Measurements from ENCODE around the gene FGD6.
"Not testable (repeated sequence)": the region's sequence is repeated elsewhere in the genome, so short reads cannot be mapped to it uniquely, and the experiment has no call there.

FGD6 gene

DNA sequence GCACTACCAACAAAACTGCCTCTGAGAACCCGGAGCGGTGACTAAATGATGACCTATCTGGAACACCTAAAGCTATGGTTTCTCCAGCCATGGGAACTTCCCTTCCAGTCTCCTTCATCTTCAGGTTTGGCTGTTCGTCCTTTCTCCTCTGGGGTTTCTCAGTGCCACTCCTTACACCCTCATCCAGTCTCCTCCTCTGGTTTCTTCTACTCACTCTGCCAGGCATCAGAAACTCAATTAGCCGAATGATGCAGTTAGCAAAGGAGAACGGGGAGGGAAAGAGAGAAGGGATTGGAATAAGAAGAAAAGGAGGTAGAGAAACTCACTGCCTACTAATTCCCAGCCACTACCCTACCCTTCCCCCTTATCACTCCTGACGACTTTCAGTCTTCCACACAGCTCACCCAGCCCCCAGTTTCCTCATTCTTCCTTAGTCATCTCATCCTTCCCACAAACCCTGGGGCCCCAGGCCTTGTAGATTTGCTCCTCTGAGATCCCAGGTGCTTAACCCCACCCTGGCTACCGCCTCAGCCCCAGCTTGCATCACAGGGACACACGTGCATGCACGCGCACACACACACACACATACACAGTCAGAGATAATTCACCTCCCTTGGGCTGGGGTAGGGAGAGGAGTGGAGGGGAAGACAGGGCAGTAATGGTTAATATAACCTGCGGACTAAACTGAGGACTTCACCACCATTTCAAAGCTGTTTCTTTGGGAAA, 13.0 kb downstream of the FGD6 start:
- no peak for DNase-seq

DNA sequence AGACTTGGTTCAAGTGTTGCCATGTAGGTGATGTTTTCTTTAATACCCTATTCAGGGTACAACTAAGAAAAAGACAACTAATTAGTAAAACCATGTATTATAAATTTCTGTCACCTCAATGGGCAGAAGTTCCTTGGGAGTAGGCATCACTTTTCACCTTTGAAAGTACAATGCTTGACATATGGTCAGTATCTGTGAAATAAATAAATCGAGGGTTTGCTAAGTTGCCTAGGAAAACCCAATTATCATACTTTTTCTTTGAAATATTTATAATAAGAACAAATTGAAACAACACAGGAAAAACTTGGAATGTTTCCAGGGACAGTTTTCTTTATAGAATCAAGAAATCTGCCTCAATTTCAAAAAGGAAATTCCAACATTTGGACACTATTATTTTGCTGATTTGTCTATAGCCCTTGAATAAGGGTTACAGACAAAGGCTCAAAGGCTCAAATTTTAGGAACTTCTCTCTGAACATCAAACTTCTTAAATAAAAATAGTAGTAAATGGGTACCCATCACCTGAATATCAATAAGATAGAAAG, 13.7 kb downstream of the FGD6 start:
- no peak for DNase-seq

DNA sequence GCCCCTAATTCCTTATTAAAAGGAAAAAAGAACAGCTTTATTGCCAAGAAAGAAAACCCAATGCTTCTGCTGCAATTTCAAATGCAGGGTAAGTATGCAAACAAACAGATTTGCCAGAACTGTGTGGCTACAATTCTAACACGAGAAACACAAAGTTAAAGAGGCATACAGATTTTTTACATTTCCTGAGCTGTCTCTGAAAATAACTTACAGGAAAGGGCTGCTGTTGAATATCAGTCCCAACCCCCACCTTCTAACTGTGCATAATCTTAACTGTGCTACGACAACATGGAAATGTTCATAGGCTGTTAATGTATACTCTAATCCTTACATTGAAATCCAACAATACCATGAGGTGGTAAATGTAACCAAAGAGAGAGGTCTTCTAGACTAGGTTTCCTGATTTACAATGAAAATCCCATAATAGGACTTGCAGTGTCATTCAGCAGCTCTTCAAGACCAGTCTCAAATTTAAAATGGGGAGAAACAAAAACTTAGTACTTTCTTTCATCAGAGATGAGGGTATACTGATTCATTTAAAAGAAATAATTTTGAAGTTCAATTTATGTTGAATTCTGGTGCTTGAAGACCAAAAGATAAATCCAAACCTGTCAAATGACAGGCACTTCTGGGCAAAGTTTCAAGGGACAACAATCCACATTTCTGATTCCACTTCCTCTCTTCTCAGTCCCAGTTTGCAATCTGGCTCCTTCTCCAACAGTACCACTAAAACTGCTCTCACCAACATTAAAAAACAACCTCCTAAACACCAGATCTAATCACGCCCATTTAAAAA, 14.4 kb downstream of the FGD6 start:
- no peak for DNase-seq

DNA sequence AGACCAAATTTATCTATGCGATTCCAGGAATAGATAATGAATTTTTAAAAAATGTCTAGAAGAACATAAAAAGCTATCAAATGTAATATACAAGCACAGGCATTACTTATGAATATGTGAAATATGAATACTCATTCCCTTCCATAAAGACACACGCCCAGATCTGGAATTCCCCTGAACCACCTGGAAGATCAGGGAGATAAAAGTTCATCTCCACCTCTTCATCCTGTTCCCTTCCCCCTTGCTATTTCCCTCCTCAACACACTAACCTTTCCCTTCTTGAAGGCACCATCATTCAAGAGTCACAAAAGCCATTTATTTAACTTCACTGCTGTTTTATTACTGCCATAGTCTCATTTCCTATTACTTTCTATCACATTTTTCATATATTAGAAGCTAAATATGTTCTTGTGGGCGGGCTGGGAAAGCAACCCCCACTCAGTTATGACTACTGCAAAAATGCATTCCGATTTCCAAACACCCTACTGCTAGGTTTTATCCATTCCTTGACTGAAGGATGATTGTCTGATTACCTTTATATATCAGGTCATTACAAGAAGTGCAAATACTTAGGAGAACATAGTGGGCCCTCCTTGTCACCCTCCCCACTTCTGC, 16.1 kb downstream of the FGD6 start:
- no peak for DNase-seq

DNA sequence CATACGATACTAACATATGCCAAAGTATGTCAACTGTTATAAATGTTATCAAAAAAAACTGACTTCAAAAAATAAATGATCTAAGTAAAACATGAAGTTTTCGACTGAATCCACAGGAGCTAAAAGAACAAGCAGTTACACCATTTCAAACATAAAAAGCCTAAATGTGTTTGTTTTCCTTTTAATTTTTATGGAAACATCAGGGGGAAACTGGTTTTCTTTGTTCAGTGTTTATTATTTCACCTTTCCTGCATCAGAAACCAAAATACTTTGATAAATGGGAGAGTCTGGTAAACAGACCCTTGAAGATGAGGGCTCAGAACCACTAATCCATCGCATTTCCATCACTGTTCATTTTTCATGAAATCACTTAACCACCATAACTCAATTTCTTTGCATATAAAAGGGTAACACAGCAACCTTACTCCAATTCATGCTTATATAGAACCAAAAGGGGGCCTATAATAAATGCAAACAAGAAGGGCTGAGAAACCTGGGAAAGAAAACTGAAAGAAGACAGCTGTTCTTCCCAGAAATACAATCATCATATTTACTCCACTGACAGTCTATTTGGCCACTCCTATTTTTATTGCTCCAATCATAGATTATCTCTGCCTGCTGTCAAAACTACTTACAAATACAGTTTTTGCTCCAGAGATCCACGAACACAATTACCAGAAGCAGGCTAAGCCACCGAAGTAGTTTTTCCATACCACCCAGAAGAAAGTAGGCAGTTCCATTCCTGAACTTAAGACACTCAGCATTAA, 17.0 kb downstream of the FGD6 start:
- DNase-seq, result no peak

DNA sequence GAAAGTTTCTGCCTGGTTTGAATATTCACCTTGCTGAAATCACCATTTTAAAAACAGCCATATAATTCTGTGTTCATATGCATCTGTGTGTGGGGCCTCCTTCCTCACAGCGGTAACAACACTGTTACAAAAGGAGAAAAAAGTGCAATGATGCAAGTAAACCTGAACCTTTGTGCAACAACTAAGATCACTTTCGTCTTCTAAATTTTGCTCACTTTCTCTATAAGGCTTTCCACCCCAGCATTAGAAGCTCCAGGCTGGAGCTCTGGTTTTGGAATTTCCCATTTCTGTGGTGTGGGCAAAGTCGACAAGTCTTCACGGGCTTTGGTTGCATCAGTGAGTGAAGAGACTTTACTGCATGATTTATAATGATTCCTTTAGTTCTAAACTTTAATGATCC, 18.4 kb downstream of the FGD6 start:
- no peak for DNase-seq

DNA sequence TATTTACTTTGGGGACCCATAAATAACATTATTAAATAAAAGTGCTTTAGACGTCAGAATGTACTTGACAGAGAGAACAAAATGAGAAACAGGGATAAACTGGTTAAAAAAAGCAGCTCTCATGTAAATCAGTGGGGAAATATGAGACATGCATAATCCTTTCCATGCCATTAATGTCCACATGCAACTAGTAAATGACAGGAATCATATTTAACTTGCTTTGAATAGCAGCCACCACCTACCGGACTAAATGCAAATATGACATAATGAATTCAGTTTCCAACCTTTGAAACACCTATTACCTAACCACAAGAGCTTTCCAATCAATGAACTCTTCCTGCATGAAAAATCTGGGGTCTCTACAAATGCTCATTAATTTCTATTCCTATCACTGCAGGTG, 19.6 kb downstream of the FGD6 start:
- no peak for DNase-seq

DNA sequence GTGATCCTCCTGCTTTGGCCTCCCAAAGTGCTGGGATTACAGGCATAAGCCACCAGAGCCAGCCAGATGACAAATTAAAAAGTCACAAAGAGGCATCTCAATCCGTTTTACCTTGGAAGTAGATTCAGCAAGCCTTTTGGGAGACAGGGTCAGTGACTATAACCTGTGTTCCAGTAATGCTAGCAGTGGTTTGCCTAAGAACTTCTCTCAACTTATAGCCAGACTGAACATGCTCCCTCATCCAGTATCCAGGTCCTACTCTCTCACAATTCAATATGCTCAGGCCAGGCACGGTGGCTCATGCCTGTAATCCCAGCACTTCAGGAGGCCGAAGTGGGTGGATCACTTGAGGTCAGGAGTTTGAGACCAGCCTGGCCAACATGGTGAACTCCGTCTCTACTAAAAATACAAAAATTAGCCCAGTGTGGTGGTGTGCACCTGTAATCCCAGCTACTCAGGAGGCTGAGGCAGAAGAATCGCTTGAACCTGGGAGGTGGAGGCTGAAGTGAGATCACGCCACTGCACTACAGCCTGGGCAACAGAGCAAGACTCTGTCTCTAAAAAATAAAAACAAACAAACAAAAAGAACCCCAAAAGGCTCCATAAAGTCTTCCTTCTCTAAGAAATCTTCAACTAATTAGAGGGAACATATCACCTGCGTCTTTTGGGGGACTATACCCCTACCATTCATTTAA, 20.2 kb downstream of the FGD6 start:
- DNase-seq, result not testable (repeated sequence)

DNA sequence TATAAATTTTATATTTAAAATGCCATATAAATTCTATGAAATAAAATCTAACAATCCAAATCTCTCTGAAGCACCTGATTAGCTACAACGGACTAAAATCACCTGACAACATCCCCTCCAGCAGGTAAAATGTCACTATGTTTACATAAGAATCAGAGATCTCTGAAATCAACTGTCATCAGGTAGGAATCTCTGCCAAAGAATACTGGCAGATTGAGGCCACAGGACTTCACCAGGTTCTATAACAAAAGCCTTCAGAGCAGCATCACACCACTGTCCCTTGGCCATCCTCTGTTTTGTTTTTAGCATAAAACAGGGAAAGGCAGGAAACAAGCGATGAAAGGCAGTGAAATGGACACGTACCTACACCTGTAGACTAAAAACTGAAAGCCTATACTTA, 22.1 kb downstream of the FGD6 start:
- DNase-seq, result no peak

DNA sequence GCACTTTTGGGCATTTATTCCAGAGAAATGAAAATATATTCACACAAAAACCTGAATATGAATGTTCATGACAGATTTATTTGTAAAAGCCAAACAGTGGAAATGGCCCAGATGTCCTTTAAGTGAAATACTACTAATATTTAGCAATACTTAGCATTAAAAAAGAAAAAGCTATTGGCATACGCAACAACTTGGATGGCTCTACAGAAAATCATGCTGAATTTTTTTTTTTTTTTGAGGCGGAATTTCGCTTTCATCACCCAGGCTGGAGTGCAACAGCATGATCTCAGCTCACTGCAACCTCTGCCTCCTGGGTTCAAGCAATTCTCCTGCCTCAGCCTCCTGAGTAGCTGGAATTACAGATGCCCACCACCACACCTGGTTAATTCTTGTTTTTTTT, 24.1 kb downstream of the FGD6 start:
- DNase-seq, result no peak

DNA sequence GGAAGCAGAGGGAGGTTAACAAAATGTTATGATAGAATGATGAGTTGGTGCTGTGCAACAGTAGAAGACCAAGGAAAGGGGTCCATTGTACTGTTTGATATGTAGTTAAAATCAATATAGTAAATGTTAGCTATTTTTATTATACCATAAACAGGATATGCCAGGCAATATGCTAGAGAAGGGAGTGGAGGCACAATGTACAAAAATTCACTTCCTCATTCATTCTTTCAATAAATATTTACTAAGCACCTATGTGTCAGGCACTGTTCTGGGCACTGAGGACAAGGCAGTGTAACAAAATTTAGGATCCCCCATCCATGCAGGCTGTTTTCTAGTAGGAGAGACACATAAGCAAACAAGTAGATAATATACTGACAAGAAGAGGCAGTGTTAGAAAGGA, 25.0 kb downstream of the FGD6 start:
- DNase-seq, result no peak

DNA sequence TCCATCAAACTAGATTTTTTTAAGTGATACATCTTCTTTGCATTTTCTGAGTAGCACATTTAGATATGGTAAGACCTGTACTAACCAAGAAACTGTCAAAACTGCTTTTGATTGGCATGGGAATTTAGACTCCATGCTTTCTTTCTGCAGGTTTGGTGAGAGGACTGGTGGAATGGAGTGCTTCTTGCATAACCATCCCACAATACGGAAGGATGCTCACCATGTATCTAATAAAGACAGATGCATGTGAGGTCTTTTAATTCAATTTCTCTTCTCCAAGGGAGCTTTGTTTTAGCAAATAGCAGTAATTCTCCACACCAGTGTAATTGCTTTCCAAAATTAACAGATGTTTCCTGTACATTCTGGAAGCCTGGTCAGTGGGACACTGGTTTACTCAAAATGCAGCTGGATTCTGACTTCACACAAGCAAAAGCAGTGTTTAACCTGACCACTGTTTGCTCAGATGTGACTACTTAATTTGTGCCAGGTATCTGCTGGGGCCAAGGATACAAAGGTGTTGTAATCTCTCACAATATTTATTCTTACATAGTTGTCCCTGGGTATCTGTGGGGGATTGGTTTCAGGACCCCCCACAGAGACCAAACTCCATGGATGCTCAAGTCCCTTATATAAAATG, 26.1 kb downstream of the FGD6 start:
- no peak for DNase-seq

DNA sequence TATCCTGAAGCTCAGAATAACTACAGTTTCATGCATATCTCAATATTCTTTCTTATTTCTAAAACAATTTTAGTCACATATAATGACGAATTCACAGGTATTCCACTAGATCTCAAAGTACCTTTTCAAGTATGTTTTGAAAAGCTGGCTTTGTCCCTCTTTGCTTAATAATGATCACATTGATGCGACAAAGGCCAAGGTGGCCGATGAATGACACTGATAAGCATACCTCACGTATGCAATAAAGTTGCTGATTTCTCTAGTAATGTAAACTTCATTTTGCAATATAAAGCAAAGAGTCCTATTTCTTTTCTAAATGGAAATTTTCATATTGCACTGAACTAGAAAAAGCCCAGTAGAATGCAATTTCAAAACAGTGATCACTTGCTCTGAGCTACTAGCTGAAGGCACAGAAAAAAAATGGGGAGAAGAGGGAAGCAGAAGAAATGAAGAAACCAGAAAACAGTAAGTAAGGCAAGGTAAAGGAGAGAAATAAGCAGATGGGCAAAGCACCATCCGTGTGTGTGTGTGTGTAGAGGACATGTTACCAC, 29.3 kb downstream of the FGD6 start:
- DNase-seq, result no peak

DNA sequence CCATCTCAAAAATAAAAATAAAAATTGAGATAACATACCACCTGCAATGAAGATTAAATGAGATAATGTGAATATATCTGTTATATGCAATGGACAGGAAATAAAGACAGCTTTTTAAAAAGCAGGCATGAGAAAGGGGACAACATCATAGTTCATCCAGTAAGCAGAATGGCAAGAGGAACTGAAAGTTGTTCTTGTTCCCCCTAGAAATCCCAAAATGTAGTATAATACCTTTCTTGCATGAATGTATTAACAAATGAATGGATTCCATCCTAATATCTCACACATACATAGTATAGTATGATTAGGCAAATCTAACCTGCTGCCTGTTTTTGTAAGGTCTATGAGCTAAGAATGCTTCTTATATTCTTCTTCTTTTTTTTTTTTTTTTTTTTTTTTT, 31.4 kb downstream of the FGD6 start:
- no peak for DNase-seq

DNA sequence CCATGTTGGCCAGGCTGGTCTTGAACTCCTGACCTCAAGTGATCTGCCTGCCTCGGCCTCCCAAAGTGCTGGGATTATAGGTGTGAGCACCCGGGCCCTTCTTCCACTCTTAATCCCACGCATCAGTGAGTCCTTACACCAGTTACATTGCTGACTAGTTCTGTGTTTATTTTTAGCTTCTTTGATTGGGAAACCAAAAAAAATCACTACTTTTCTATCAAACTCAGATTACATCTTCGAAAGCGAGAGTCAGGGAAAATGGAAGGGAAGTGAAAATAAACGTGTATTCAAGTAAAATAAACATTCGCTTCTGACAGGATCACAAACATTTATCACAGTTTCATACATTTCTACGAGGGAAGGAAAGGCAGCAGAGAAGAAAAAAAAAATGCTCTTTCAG, 32.2 kb downstream of the FGD6 start:
- DNase-seq, result no peak

DNA sequence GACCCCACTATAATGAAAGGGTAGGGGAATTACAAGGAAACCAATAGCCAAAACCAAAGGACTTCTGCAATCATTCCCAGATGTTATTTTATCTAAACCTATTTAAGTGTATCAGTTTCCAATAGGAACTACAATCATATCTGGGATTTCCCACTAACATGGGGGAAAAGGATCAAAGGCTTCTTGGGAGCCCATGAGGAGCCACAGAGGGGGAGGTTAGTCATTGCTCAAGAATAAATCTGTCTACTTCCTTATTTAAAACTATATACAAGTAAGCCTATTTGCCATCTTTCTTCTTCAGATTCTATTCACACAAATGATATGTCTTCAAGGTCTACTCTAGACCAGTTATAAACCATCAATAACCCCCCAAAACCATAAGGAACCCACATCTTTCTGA, 33.1 kb downstream of the FGD6 start:
- DNase-seq, result no peak

DNA sequence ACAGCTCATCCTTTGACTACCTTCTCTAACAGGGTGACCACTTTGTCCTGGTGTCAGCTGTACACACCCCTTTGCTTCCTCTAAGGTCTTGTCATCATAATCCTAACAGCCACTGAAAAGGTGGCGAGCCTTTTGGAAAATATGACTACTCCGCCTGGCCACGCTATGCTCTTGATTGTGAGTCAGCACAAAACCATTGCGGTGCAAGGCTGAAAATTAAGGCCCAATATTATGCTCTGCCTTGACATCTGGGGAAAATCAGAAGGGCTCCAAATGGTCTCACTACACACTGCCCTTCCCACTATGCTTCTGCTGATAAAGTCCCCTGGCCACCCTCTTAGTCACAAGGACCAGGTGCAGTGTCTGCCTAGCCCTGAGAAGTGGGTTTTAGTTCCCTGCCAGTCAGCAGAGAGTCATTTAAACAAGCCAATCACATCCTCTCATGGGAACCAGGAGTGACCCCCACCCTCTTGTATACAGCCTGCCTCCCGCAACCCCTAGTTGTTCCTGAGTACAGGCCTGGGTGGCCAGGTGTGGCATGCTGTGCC, 34.3 kb downstream of the FGD6 start:
- no peak for DNase-seq

DNA sequence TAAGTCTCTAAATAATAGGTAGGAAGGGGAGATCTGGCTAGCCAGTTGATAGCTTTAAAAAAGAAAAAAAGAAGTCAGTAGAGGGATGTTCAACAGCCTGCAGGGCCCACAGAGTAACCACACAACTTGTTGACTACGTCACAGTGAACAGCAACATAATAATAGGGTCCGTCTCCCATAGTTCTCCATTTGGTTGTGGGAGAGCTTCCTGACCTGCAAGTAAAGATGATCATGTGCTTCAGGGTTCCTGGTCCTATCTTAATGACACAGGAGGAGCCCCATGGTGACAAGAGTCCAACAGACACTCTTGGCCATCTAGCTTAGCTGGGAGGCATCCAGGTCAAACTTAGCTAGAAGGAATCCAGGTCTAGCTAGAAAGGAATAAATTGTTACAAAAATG, 36.2 kb downstream of the FGD6 start:
- no peak for DNase-seq

DNA sequence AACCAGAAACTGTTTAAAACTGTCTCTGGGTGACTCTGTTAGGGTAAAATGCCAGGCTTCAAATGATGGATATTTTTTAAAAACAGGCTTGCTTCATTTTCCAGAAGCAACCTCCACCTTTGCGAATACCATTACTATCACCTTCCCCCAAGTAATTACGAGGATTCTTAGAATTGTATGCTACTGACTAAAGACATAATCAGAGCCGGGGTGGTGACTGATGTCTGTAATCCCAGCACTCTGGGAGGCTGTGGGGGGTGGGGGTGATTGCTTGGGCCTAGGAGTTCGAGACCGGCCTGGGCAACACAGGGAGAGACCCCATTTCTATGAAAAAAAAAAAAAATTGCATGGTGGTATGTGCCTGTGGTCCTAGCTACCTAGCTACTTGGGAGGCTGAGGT, 38.3 kb downstream of the FGD6 start:
- DNase-seq, result no peak

DNA sequence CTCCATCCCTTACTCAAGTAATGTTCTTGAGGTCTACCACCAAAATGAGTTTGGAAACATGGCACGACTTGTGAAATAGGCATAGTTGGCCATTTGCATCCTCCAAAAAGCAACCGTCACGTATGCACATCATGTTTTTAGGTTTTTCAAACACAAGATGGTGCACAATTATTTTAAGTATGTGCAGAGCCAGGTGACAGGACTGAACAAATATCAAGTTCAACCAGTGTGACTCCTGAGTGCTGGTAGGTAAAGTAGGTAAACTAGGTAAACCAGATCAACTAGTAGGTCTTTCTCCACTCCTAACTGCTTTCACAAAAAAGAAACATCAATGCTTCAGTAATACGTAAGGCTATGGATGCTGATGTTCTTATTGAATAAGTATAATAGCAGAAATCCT, 39.1 kb downstream of the FGD6 start:
- no peak for DNase-seq

DNA sequence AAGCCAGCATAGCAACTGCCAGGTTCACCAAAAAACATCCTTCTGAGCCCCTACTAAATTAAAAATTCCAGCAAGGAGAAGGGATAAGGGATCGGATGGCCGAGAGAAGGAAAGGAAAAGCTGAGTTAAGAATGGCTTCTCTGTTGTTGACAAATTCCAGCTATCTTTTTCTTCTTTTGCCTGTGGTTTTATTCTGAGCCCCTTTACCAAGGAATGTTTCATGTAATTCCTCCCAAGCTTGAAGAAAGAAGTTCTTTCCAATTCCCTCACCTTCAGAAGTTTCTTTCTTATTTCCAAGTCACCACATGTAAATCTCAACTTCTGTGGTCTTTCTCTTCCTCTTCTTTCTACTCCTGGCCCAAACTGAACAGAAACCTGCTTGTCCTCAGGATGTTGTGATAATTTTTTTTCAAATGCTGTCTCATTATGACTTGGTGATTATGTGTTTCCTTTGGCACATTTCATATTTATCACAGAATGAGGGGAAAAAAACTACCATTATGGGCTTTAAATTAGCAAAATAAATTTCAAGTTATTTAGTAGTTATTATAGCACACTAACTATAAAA, 40.0 kb downstream of the FGD6 start:
- DNase-seq, result no peak

Measured in NCI-H1105 treated with DMSO at 0.1 percent for 48 hours (cell line).